HG03097 (cell line): ENCODE results near the gene LGALSL.

ENCODE experiments used
- ATAC-seq: cut with Tn5 transposase; IDR thresholded peaks from one replicate; pipeline ENCODE4 v1.9.1; 2021; ENCODE audit not compliant: unreplicated experiment, low FRiP score

LGALSL gene

GRCh38 chr2:64453770-64454385, at the start of gene LGALSL:
LGALSL (plus strand) TSS chr2:64454162; CDS start chr2:64454546, 384 bp downstream.
- ATAC-seq = no peak

- ATAC-seq = no peak
Measured at GRCh38 chr2:64404743-64405142, 49.2 kb upstream of the LGALSL start.

- no peak for ATAC-seq
Measured at GRCh38 chr2:64405581-64406406, 48.2 kb upstream of the LGALSL start.

GRCh38 chr2:64406407-64406774, 47.6 kb upstream of the LGALSL start:
- ATAC-seq = no peak

GRCh38 chr2:64408031-64408430, 45.9 kb upstream of the LGALSL start:
- no peak for ATAC-seq

GRCh38 chr2:64410671-64411070, 43.3 kb upstream of the LGALSL start:
- no peak for ATAC-seq

- ATAC-seq = no peak
Measured at GRCh38 chr2:64412671-64413070, 41.3 kb upstream of the LGALSL start.

- ATAC-seq = no peak
Measured at GRCh38 chr2:64414736-64415435, 39.1 kb upstream of the LGALSL start.

- ATAC-seq = no peak
Measured at GRCh38 chr2:64417624-64418023, 36.3 kb upstream of the LGALSL start.

GRCh38 chr2:64419596-64420165, 34.3 kb upstream of the LGALSL start:
- no peak for ATAC-seq

GRCh38 chr2:64420677-64421076, 33.3 kb upstream of the LGALSL start:
- no peak for ATAC-seq

- ATAC-seq = no peak
Measured at GRCh38 chr2:64421201-64421600, 32.8 kb upstream of the LGALSL start.

GRCh38 chr2:64422466-64422865, 31.5 kb upstream of the LGALSL start:
- no peak for ATAC-seq

GRCh38 chr2:64423303-64423702, 30.7 kb upstream of the LGALSL start:
- no peak for ATAC-seq

- no peak for ATAC-seq
Measured at GRCh38 chr2:64424416-64424987, 29.5 kb upstream of the LGALSL start.

GRCh38 chr2:64426183-64426952, 27.6 kb upstream of the LGALSL start:
- no peak for ATAC-seq

- ATAC-seq = no peak
Measured at GRCh38 chr2:64434039-64434657, 19.8 kb upstream of the LGALSL start.

- no peak for ATAC-seq
Measured at GRCh38 chr2:64437883-64438282, 16.1 kb upstream of the LGALSL start.

- ATAC-seq = no peak
Measured at GRCh38 chr2:64439194-64439593, 14.8 kb upstream of the LGALSL start.

GRCh38 chr2:64440843-64441242, 13.1 kb upstream of the LGALSL start:
- no peak for ATAC-seq
